Thyroid gland (tissue), 4 donors: Measurements from ENCODE around the gene GRHL1. TPM values are rescaled to one million over a fixed set of nuclear protein-coding genes. Genes with fewer than 3 reads are reported as not detected.

Source experiments
- DNase-seq, 2 donors: peaks; one replicate each; pipeline ENCODE4 v3.0.0-alpha.2; 2019
- H3K27ac ChIP-seq, 3 donors: fragments of 200-600 bp; sonication (generic); 1 replicate in 2 of 3; 2 replicates in 1 of 3; pipeline ENCODE4 v1.5.1; 2016 to 2019; ENCODE audit warnings: mild to moderate bottlenecking in 1 of 3, moderate library complexity in 1 of 3
- H3K27me3 ChIP-seq: fragments of 200-600 bp; sonication (generic); one replicate; pipeline ENCODE4 v1.5.1; 2019
- H3K36me3 ChIP-seq, 2 donors: fragments of 200-600 bp; sonication (generic); one replicate each; pipeline ENCODE4 v1.5.1; 2016 to 2019
- H3K4me1 ChIP-seq, 2 donors: fragments of 200-600 bp; sonication (generic); one replicate each; pipeline ENCODE4 v1.5.1; 2017 to 2019
- H3K4me3 ChIP-seq, 3 donors: fragments of 200-600 bp; sonication (generic); replicated peaks in 1 of 3; 1 replicate in 2 of 3; 2 replicates in 1 of 3; pipeline ENCODE4 v1.5.1; 2016; ENCODE audit warnings: mild to moderate bottlenecking in 1 of 3
- H3K9me3 ChIP-seq: fragments of 200-600 bp; sonication (generic); one replicate; pipeline ENCODE4 v1.5.1; 2017
- POLR2A ChIP-seq, 2 donors: fragments of 450-650 bp; IDR thresholded peaks; one replicate each; pipeline ENCODE4 v1.6.1; 2017; ENCODE audit warnings: antibody characterized with exemption in 2 of 2, mild to moderate bottlenecking in 2 of 2, moderate library complexity in 1 of 2
- WGBS, 2 donors: methylation state at CpG; one replicate each; pipeline ENCODE4 v1.1.5; 2017; 5-methylcytosine and 5-hydroxymethylcytosine counted together
- intact Hi-C: fragments of 100-400 bp; cut with DNase I; formaldehyde crosslinking; loops from one replicate; pipeline ENCODE4 v1.15.1; 2023
- total RNA-seq, 4 donors: library from RNA; depleted of rRNA; stranded (reverse); fragments of >200 nt; gene quantifications; one replicate each; pipeline ENCODE4 v1.2.3, GENCODE V29; 2016
- TF ChIP-seq, protein P1 (sequence below), 6 experiments: fragments of 200-600 bp in 3 of 6; fragments of 450-650 bp in 3 of 6; sonication (generic) in 3 of 6; IDR thresholded peaks; one replicate each; pipeline ENCODE4 v1.5.1; 2016 to 2019; ENCODE audit warnings: antibody characterized with exemption in 6 of 6, mild to moderate bottlenecking in 2 of 6, inconsistent platforms in 1 of 6, moderate library complexity in 1 of 6

The GRHL1 gene
- total RNA-seq, 4 donors from 2014 or later: 6.2 to 12.1 (median 8.2) TPM

DNA sequence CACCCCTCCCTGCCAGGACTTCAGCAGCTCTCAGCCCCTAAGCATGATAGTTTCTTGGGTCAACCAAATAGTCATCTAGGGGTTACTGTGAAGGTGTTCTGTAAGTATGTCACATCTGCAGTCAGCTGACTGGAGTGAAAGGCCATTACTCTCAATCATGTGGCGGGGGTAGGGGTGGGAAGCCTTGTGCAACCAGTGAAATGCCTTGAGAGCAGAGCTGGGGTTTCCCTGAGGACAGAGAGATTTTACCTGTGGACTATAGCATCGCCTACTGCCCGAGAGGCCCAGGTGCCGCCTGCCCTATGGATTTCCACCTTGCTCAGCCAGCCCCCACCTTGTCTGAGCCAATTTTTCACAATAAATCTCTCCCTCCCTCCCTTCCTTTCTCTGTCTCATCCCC, 71.0 kb downstream of the GRHL1 start:
- Histone ChIP-seq H3K9me3 (no peaks in the 10 kb centered on the region), H3K36me3 (no peaks in the 10 kb centered on the region), H3K27me3 (no peaks in the 10 kb centered on the region), H3K4me3 (no peak overlapping the region), H3K4me1 (no peaks in the 10 kb centered on the region), H3K27ac (no peak overlapping the region)
- 90 to 91% methylated on average over 4 of the region's 4 CpGs for WGBS, 2 donors
- no peak for TF ChIP-seq POLR2A (IDR thresholded peaks at IDR 0.05)
- TF ChIP-seq, protein P1, sequence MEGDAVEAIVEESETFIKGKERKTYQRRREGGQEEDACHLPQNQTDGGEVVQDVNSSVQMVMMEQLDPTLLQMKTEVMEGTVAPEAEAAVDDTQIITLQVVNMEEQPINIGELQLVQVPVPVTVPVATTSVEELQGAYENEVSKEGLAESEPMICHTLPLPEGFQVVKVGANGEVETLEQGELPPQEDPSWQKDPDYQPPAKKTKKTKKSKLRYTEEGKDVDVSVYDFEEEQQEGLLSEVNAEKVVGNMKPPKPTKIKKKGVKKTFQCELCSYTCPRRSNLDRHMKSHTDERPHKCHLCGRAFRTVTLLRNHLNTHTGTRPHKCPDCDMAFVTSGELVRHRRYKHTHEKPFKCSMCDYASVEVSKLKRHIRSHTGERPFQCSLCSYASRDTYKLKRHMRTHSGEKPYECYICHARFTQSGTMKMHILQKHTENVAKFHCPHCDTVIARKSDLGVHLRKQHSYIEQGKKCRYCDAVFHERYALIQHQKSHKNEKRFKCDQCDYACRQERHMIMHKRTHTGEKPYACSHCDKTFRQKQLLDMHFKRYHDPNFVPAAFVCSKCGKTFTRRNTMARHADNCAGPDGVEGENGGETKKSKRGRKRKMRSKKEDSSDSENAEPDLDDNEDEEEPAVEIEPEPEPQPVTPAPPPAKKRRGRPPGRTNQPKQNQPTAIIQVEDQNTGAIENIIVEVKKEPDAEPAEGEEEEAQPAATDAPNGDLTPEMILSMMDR (IDR thresholded peaks at IDR 0.05): no peak
- DNase-seq: no peak
- intact Hi-C loops: no loop called here

DNA sequence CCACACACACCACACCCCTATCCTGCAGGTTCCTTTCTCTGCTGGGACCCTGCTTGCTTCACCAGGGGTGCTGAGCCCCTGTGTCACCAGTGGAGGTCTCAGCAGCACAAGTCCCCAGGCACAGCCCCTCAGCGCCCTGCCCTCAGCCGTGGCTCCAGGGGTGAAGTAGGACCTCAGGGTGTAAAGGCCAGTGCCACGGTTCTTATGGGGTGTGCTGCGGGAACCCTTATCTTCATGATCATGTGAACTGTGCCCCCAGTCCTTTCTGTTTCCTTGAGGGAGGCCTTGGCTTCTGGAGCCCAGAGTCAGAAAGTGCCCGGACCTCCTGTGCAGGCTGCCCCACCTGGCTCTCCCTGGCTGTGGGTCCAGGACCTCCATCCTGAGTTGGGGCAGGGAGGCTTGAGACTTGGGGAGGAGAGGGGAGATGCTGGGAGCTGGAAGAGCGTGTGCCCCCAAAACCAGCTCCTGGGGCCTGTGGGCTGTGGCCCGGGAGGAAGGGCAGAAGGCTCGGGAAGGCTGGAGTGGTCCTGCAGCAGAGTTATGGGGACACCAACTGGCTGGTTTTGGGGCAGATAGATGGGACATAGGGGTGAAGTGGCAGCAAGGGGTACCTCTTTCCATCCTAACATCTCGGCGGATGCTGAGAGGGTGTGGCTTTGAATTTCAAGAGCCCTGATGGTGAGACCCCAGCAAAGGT, 71.6 kb downstream of the GRHL1 start:
- no peak for TF ChIP-seq POLR2A (IDR thresholded peaks at IDR 0.05)
- TF ChIP-seq, protein P1 (IDR thresholded peaks at IDR 0.05): no peak
- WGBS, 2 donors: 82 to 92% methylated on average over 6 to 10 of the region's 10 CpGs
- Histone ChIP-seq H3K27ac (no peak overlapping the region), H3K4me1 (no peaks in the 10 kb centered on the region), H3K27me3 (no peaks in the 10 kb centered on the region), H3K4me3 (no peak overlapping the region), H3K36me3 (no peaks in the 10 kb centered on the region), H3K9me3 (no peaks in the 10 kb centered on the region)
- DNase-seq: no peak
- intact Hi-C loops: no loop called here

DNA sequence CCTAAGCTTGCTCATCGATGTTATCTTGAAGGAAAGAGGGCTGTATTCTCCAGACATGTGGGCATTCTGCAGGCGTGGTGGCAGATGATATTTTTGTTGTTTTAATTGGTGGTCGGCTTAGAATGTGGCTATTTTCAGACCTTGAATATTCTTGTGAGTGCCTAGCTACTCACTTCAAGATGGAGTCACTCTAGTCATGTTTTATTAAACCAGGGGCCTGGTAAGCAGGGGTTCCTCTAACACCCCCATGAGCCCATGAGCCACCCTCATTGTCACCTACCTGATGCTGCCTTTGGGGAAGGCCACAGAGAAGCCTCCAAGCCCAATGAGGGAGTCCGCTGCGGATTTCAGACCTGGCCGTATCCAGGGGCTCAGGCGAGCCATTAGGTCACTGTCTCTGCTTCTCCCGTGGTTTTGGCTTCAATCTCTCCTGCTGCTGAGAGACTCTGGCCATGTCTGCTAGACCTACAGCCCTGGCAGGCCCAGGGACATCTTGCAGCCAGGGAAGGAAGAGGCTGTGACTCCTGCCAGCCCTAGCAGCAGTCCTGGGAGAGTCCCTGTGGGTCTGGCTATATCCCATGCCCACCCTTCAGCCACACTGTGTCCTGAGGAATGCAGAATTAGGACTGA, 75.6 kb downstream of the GRHL1 start:
- DNase-seq: no peak
- no peak overlapping the region for H3K27ac ChIP-seq
- H3K9me3 ChIP-seq: no peaks in the 10 kb centered on the region
- WGBS, 2 donors: 83 to 87% methylated on average over 5 to 8 of the region's 8 CpGs
- intact Hi-C loops: no loop called here
- TF ChIP-seq, protein P1 (IDR thresholded peaks at IDR 0.05): no peak
- TF ChIP-seq POLR2A (IDR thresholded peaks at IDR 0.05): no peak
- H3K4me3 ChIP-seq: no peak overlapping the region
- no peaks in the 10 kb centered on the region for H3K27me3 ChIP-seq
- peaks cover 0 to 12% of the 10 kb centered on the region in 2 donors for H3K4me1 ChIP-seq
- no peaks in the 10 kb centered on the region for H3K36me3 ChIP-seq

DNA sequence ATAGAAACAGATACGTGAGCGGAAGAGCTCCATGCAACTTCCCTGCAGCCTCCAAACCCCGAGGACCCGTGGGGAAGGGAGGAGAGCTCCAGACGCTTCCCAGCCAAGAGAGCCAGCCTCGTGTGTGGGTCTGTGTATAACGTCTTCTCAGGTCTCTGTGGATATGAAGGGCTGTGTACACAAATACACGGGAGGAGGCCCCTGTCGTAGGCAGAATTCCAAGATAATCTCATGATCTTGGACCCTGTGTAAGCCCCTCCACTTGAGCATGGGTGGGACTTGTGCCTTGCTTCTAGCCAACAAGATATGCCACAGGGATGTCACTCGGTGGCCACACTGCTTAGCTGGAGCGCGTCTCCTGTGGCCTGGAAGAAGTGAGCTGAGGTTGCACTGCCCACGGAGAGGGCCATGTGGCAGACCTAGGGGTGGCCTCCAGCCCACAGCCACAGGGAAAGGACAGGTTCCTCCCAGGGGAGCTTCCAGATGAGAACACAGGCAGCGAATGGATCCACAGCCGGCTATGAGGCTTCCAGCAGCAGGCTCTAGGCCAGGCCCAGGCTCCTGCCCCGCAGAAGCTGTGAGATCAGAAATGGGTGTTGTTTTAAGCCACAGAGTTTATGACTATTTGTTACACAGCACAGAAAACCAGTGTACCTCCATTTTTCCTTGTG, 76.3 kb downstream of the GRHL1 start:
- intact Hi-C loops: no loop called here
- TF ChIP-seq, protein P1 (IDR thresholded peaks at IDR 0.05): no peak
- TF ChIP-seq POLR2A (IDR thresholded peaks at IDR 0.05): no peak
- Histone ChIP-seq H3K27me3 (no peaks in the 10 kb centered on the region), H3K4me1 (peaks cover 0 to 12% of the 10 kb centered on the region in 2 donors), H3K36me3 (no peaks in the 10 kb centered on the region), H3K4me3 (no peak overlapping the region), H3K27ac (no peak overlapping the region), H3K9me3 (no peaks in the 10 kb centered on the region)
- DNase-seq: no peak
- WGBS, 2 donors: 81 to 88% methylated on average over 10 to 13 of the region's 16 CpGs
